Stomach (tissue), 4 donors: Measurements from ENCODE around the gene CBR4.
"Not testable (repeated sequence)": the region's sequence is repeated elsewhere in the genome, so short reads cannot be mapped to it uniquely, and the experiment has no call there.

Experiments used
- CTCF ChIP-seq, 7 experiments: fragments of 450-650 bp in 4 of 7; fragments of 200-600 bp in 3 of 7; sonication (generic) in 3 of 7; IDR thresholded peaks; one replicate each; pipeline ENCODE4 v1.5.1; 2016 to 2019; ENCODE audit warnings: antibody characterized with exemption in 7 of 7, control low read depth in 2 of 7, mild to moderate bottlenecking in 1 of 7
- EP300 ChIP-seq: sonication (generic); formaldehyde crosslinking; IDR thresholded peaks from one replicate; pipeline ENCODE4 v1.6.1; 2017; ENCODE audit warnings: antibody characterized with exemption
- POLR2A ChIP-seq, 4 donors: fragments of 450-650 bp; IDR thresholded peaks; one replicate each; pipeline ENCODE4 v1.6.1; 2016; ENCODE audit warnings: antibody characterized with exemption in 4 of 4, control low read depth in 2 of 4, mild to moderate bottlenecking in 1 of 4, moderate library complexity in 1 of 4
- POLR2AphosphoS5 ChIP-seq, 3 donors: sonication (generic); formaldehyde crosslinking; IDR thresholded peaks; one replicate each; pipeline ENCODE4 v1.6.1; 2016; ENCODE audit warnings: antibody characterized with exemption in 3 of 3

- TF ChIP-seq CTCF (IDR thresholded peaks at IDR 0.05); POLR2A (IDR thresholded peaks at IDR 0.05); POLR2AphosphoS5 (IDR thresholded peaks at IDR 0.05); EP300: not testable (repeated sequence)
Measured at GRCh38 chr4:168992952-168993482, 17.0 kb downstream of the CBR4 start.
